H54 (cell line): ENCODE results near the gene RAB31.
"Not testable (repeated sequence)": the region's sequence is repeated elsewhere in the genome, so short reads cannot be mapped to it uniquely, and the experiment has no call there.

Source experiments
- DNase-seq: peaks from one replicate; pipeline ENCODE4 v3.0.0; 2011; ENCODE audit warnings: low spot score, mixed read lengths; ENCODE audit not compliant: insufficient read length
- FAIRE-seq: peaks from 3 replicates; lab custom pipeline; 2011; peaks lifted over from hg19 to GRCh38; lab: Jason Lieb, UNC
- POLR2A ChIP-seq: IDR thresholded peaks from 2 replicates; pipeline ENCODE4 v1.6.1; 2011; ENCODE audit warnings: low read depth, mild to moderate bottlenecking, low read length

Gene RAB31

DNA sequence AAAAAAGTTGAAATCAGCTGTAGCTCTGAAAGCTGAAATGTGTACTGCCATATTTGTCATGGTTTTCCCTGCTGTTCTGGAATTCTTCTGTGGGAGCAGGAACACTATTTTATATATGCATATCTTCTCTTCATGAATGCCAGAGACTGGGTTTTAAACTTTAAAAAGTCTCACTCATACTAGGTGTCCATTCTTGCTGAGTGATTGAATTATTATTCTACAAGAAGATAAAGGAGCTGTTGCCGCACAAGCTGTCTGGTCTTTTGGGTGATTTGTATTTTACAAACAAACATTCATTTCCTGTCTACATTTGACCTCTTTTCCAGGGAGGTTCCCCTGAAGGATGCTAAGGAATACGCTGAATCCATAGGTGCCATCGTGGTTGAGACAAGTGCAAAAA lies 137.2 kb downstream of the RAB31 start:
- no peak for TF ChIP-seq POLR2A
- DNase-seq = no peak
- no peak for FAIRE-seq

DNA sequence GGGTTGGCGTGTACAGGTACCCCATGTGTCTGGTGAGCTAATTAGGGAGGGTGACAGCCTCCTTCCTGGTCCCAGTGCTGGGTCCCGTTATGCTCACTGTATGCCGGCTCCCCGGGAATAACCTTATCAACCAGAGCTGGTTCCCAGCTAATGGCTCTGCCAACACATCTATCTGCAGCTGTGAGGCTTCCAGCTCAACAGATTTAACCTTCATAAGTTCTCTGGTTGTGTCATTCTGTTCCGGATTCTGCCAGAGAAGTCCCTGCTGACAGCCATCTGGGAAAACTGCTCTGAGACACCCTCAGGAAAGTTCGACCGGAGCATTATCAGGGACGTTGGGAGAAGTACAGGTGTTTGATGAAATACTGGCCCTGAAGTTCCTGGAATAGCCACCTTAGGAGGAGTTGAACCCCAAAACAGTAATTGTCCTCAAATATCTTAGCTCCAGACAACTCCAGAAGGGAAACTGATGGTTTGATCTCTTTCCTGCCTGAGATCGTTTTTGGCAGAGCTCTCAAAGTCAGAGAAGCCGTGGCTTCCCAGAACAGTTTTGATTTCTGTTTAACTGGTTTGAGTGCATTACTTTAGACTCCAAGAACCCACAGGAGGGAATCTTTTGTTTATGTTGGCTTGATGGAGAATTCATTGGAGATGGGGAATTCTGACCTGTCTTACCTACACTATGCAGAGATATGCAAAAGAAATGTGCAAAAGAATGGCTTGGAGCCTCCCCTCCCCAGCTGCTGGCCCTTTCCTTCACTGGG lies 138.2 kb downstream of the RAB31 start:
- TF ChIP-seq POLR2A = no peak
- DNase-seq (no peak), FAIRE-seq (no peak)

DNA sequence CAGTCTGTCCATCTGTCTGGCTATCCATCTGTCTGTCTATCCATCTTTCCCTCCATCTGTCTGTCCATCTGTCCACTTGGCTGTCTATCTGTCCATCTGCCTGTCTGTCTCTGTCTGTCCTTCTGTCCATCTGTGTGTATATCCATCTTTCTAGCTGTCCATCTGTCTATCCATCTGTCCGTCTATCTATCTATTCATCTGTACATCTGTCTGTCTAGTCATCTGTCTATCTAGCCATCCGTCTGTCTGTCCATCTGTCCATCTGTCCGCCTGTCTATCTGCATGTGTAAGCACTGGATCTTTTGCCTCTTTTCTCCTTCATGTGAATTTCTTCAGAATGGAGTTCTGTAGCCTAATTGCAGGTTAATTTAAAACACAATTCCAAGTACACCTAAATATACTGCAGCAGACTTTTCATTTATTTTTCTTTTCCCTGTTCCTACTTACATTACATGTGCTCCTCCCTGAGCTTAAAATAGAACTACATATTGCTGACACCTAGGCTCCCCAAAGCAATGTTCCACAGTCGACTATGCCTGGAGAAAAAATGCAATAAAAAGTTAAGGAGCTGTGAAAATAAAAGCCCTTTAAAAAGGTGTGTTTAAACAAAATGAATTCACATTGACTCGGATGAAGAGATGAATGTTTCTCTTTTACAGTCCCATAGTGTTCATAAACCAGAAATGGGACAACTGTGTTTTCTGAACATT lies 140.2 kb downstream of the RAB31 start:
- DNase-seq = no peak
- no peak for TF ChIP-seq POLR2A
- FAIRE-seq = no peak

DNA sequence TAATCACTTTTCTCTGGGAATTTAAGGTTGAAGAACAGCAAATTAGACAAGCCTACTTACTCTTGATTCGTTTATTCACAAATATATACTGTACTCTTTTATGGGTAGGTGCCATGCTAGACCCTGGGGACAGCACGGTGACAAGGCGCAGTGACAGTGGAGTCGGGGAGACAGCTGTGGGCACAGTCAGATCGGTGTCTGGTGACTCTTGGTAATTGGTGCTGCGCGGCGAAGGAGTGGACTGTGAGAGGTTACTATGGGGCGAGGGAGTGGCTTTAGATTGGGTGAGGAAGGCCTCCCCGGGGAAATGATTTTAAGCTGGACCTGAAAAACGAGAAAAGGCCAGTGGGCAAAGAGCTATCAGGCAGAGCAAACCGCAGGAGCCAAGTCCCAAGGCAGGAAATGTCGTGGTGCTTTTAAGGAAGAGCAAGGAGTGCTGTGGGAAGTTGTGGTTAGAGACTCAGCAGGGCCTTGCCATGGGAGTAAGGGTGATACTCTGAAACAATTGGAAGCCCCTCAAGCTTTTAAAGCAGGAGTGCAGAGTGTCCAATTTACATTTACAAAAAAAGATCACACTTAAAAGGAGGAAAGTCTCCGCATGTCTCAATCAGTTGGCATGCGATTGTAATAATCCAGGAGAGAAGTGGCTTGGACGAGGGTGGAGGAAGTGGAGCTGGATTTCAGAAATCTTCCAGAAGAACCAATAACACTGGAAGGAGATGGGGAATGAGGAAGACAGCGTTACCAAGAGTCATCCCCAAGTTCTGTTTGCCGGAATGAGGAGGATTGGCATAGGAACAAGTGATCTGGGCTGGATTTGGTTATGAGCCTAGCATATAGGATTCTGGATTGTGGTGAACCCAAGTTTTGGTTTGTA lies 141.5 kb downstream of the RAB31 start:
- DNase-seq = no peak
- no peak for FAIRE-seq
- no peak for TF ChIP-seq POLR2A

DNA sequence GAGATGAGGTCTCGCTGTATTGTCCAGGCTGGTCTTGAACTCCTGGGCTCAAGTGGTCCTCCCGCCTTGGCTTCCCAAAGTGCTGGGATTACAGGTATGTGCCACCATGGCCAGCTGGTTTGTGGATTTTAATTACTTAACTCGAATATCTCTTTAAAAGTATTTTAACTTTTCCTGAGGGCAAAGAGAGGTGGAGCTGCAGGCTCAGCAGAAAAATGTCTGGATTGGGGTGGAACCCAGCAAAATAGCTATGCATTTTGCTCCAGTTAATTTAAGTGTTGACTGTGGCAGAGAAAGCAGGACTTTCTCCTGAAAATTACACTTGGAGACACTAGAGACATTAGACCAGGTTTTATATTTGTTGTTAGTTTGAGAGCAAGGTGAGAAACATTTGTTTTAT lies 142.2 kb downstream of the RAB31 start:
- FAIRE-seq (no peak), DNase-seq (no peak)
- TF ChIP-seq POLR2A = no peak

DNA sequence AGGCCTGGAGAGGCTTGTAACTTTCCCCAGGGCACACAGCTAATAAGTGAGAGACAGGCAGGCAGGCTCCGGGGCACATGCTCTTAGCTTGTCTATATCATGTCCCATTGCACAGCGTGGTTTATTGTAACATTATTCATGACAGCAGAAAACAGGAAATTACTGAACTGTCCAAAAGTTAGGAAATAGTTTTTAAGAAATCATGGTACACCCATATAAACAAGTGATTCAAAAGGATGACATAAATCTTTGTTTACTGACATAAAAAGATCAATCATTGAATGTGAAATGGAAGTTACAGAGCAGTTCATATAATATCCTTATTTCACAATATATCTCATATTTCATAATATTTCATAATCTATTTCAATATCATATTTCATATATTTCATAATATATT lies 143.4 kb downstream of the RAB31 start:
- no peak for FAIRE-seq
- no peak for TF ChIP-seq POLR2A

DNA sequence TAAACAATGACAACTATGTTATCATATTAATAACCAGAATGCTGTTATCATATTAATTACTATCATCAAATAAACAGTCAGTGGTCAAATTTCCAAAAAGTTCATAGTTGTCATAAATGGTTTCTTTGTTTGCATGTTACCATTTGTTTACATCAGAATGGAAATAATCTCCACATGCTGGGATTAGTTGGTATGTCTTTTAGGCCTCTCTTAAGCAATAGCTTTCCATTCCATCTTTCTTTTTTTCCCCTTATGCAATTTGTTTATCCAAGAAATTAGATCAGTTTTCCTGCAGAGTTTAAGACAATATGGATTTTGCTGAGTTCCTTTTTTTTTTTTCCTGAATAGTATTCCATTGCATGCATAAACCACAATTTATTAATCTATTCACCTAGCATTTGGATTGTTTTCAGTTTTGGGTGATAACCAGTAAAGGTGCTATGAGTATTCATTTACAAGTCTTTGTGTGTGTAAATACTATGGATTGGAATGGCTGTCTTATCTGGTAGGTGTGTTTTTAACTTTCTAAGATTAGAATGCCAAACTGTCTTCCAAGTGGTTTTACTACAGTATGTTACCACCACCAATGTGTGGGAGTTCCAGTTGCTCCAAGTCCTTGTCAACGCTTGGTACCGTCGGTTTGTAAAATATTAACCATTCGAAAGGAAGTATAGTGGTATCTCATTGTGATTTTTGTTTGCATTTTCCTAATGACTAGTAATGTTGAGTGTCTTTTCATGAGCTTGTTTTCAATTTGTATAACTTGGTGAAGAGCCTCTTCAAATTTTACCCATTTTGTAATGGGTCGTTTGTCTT lies 144.4 kb downstream of the RAB31 start:
- TF ChIP-seq POLR2A = no peak
- DNase-seq (no peak), FAIRE-seq (no peak)

More for the DNA sequence above, 143.4 kb downstream of the RAB31 start:
- DNase-seq = no peak

DNA sequence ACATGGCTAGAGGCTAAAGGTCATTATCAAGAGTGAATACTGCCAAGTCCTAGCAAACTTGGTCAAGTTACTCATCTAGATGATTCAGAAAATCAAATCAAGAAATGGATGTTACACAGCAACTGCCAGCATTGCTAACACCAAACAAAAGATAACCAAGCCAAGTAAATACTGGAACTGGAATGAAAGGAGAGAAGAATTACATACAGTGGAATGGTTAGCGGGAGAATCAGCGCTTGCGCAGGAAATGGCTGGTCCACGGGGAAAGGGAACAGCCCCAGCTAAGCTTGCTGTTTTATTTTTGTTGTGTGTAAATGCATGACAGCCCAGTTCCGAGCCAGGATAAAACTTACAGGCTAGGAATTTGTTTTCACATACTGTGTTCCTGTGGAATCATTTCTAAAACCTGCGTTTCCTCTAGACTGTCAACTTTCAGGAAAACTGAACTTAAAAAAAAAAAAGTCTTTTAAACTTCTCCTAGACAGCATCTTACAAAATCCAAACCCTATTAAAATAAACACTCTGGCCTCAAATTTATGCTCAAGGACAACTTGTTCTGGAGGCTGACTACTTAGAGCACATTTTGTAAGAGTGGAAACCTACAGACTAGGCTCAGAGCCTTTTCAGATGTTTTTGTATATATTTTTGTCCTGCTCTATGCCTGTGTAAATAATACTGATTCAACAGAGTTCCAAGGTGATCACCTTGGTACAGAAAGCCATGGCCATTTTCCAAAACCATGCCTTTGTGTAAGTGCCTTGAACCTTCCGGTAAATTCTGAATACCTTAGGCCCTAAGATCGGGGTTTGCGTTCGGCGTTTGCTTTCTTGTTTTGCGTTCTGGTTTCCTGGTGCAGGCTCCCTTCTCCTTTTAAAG lies 146.9 kb downstream of the RAB31 start:
- FAIRE-seq = no peak
- no peak for DNase-seq
- no peak for TF ChIP-seq POLR2A

DNA sequence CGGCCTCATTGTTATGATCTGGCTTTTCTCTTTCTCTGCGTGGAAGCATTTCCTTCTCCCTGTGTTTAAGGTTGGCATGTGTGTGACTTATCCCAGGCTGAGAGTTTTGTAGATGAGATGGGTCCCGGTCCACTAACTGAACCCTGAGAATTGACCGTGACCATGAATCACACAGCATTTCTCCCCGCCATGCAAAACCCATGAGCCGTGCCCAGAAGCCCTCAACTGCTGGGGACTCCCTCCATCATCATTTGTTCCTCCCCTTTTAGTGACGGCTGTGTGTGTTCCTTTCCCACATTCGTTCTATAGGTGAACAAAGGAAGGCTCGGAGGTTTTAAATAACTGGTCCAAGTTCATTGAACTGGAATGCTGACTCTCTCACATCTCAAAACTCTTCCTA lies 147.6 kb downstream of the RAB31 start:
- no peak for TF ChIP-seq POLR2A
- no peak for FAIRE-seq
- DNase-seq = no peak

DNA sequence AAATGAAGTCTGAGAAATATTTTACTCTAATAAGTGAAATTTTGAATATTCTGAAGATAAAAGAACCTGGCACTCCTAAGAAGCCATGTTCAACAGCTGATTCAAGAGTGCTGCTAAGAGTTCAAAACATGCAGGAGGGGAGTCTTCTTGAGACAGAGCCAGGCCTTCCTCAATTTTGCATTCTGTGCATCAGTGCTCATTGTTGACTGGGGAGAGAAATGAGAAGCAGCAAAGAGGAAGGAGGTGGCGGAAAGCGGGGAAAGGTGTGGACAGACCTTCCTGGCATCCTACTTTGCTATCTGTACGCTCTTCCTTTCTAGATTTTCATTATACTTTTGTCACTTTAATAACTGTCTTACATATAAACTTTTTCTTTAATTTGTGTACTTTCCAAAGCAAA lies 148.0 kb downstream of the RAB31 start:
- no peak for DNase-seq
- no peak for FAIRE-seq
- no peak for TF ChIP-seq POLR2A

DNA sequence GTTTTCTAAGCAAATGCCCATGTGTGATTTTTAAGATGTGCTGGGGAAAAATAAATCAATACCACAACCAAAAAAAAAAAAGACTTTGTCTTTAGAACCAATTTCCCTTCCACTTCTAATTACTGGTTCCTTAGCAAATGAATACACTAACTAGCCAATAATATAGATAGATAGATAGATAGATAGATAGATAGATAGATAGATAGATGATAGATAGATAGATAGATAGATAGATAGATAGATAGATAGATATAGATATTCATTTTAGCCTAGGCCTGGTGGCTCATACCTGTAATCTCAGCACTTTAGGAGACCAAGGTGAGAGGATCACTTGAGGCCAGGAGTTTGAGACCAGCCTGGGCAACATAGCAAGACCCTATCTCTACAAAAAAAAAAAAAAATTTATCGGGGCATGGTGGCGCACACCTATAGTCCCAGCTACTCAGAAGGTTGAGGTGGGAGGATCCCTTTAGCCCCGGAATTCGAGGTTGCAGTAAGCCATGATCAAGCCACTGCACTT lies 149.4 kb downstream of the RAB31 start:
- FAIRE-seq, DNase-seq: not testable (repeated sequence)

DNA sequence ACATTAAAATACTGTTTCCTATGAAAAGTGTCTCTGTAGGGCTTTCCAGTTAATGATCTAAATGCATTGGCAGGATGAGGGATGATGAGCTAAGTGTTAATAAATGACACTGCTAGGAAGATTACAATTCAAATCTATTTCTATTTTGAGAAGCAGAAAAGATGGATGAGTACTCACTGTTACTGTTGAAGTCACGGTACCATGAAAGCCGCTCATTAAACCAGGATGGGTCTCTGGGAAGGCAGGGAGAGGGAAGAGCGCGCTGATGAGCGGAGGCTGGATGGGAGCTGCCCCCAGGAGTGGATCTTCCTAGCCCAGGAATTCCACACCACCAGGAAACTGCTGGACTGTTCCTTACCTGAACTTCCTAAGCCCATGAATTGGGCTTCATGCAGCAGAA lies 150.5 kb downstream of the RAB31 start:
- no peak for DNase-seq
- no peak for TF ChIP-seq POLR2A
- no peak for FAIRE-seq
